HG03439 (cell line): ENCODE measurements around the gene EMID1.
"Not testable (repeated sequence)": the region's sequence is repeated elsewhere in the genome, so short reads cannot be mapped to it uniquely, and the experiment has no call there.

ENCODE experiments used
- ATAC-seq: cut with Tn5 transposase; IDR thresholded peaks from one replicate; pipeline ENCODE4 v1.9.1; 2021; ENCODE audit warnings: mild to moderate bottlenecking, moderate library complexity; ENCODE audit not compliant: unreplicated experiment

Gene EMID1

GRCh38 chr22:29226351-29226981 lies 20.8 kb downstream of the EMID1 start:
- no peak for ATAC-seq

- no peak for ATAC-seq
Measured at GRCh38 chr22:29230972-29231875, 25.5 kb downstream of the EMID1 start.

DNA sequence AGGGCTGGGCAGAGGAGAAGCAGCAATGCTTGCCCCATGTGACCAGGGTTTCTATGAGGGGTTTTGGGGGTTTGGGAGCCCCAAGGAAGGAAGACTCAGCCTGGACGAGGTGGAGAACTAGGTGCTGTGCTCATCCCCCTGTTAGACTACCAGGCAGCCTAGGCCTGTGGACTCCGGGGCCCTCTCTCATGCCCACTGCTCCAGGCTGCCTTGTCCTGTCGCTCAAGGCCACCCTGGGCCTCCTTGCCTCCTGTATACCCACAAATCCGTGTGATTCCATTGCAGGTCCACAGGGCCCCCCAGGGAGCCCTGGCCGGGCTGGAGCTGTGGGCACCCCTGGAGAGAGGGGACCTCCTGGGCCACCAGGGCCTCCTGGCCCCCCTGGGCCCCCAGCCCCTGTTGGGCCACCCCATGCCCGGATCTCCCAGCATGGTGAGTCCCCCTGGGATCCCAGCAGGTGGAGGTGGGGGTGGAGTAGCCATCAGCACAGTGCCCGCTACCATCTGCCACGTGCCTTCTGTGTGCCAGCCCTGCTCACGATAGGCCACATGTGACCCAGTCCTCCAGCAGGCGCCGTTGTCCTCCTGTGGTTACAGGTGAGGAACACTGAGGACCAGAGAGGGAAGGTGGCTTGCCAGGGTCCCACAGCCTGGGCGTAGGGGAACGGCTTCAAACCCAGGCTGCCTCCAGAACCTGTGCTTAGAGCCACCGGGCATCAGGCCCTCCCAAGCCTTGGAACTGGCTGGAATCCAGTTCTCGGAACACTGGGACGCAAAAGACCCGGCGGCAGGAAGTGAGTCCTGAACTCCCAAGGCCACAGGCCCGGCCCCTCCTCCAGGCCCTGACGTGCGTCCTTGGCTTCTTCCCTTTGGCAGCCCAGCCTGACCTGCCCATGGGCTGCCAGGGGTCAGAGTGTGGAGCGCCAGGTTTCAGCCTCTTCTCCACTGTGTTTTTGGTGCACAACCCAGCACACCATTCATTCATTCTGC lies 26.6 kb downstream of the EMID1 start:
- ATAC-seq = no peak

DNA sequence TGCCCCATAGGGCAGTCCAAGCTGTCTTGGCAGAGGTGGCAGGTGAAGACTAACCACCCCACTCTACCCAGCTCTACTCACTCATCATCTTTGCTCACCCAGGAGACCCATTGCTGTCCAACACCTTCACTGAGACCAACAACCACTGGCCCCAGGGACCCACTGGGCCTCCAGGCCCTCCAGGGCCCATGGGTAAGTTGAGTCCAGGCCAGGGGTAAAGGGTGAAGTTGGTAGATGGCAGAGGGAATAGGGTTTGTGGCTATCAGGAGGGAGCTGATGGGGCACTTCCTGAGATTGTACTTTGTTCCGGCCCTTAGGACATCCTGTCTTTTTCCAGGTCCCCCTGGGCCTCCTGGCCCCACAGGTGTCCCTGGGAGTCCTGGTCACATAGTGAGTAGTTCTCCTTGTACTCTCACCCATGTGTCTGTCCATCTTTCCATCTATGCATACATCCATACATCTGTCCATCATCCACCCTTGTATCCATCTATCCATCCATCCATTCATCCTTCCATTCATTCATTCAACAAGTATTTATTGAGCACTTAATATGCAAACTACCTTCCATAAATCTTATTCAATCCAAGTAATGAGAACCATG lies 27.7 kb downstream of the EMID1 start:
- ATAC-seq = no peak

DNA sequence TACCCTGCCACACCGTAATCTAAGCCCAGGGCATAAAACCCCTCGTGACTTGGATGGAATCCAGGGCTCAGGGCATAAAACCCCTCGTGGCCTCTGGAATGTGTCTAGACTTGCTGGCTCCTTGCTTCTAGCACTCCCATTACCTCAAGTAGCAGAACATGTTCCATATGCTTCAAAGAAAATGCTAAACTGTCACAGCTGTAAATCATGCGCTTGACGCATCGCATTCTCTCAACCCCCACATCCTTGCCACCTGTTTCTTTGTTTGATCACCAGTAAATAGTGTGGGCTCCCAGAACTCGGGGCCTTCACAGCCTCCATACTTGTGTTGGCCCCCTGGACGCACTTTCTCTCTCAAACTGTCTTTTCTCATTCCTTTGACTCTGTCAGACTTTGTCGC lies 34.8 kb downstream of the EMID1 start:
- not testable (repeated sequence) for ATAC-seq

GRCh38 chr22:29243874-29244446 lies 38.3 kb downstream of the EMID1 start:
- ATAC-seq = no peak

DNA sequence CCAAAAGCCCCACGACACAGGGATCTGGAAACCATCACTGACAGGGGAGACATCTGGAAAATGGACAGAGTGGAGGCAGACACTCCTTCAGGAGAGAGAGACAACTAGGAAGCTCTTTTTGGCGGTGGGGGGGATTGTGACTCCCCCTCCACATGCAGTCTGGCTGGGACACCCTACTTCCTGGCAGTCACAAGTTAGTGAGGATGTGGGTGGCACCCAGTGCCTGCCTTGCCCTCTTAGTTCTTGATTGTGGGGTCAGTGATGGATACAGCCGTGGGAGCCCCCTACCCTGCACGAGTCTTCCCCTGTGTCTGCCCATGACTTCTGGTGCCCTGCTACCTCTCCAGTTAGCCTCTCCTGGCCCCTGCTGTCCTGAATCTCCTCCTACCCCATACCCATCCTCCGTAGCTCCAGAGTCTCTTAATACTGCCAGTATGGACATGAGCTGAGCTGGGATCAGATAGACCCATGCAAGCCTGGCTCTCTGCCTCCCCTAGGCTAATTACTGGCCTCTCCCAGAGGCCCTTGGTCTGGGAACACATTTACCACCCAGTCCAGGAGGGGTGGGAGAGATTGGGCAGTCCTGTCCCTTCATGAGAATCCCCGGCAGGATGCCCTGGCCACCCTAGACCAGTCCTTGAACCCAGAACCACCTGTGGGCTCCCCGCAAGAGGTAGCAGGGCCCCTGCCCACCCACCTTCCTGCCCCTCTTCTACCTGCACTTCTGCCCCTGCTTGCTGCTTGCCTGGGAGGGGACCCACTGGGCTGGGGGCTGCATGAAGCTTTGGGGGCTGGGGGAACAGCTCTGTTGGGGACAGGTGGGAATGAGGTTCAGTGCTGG lies 39.3 kb downstream of the EMID1 start:
- no peak for ATAC-seq

GRCh38 chr22:29245626-29246385 lies 40.1 kb downstream of the EMID1 start:
- peak; percentile 54 for ATAC-seq

DNA sequence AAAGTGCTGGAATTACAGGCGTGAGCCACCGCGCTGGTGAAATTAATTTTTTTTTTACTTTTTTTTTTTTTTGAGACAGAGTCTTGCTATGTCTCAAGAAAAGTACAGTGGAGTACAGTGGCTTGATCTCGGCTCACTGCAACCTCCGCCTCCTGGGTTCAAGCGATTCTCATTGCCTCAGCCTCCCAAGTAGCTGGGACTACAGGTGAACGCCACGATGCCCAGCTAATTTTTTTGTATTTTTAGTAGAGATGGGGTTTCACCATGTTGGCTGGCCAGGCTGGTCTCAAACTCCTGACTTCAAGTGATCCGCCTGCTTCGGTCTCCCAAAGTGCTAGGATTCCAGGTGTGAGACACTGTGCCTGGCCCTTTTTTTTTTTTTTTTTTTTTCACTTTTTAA lies 42.2 kb downstream of the EMID1 start:
- not testable (repeated sequence) for ATAC-seq

GRCh38 chr22:29251265-29251664 lies 45.6 kb downstream of the EMID1 start:
- no peak for ATAC-seq

DNA sequence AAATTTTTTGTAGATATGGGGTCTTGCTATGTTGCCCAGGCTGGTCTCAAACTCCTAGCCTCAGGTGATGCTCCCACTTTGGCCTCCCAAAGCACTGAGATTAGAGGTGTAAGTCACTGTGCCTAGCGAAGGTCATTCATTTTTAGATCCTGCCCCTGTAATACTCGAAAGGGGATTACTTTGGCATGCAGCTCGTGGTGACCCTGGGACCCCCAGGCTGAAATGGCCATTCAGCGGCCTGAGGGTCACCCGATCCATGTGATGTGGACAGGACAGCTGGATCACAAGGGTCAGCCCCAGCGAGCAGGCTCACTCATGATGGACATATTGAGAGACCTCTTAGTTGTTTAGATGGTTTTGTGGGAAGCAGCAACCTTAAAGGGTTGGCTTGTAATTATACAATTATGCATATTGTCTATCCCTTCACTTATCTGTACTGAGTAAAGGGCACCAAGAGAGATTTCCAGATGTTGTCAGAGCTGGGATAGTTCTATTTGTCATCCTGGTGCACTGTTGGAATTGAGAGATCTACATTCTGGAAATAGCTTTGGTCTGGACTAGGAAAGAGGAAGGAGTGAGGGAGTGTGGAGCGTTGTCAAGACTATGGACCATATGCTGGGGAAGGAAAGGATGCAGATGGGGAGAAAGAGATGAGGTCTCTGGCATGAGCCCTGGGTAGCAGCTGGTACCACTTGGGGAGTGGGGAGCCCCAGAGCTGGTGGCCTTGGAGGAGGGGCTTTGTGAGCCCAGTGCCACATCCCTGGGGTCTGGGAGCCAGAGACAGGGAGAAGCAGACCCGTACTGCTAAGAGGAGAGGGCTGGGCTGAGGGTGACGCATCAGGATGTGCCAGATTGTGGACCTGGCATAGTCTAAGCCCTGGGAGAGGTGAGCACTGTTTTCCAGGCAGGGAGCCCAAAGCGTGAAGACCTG lies 46.5 kb downstream of the EMID1 start:
- ATAC-seq = no peak

GRCh38 chr22:29253561-29254285 lies 48.0 kb downstream of the EMID1 start:
- ATAC-seq = no peak

DNA sequence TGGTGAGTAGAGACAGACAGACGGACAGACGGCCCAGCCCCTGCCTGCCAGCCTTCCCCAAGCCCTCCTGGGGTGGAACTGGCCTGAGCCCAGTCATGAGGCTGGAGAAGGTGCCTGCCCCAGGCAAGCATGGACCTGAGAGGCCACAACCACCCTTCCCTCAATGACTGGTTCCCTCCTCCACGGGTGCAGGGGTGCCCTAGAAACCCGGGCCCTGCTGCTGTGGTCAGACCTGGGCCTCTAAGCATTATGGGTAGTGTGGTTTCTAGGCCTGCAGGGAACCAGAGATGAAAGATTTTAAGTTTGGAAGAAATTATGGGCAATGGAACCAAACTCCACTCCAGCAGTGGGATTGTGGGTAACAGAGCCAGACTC lies 48.6 kb downstream of the EMID1 start:
- no peak for ATAC-seq

DNA sequence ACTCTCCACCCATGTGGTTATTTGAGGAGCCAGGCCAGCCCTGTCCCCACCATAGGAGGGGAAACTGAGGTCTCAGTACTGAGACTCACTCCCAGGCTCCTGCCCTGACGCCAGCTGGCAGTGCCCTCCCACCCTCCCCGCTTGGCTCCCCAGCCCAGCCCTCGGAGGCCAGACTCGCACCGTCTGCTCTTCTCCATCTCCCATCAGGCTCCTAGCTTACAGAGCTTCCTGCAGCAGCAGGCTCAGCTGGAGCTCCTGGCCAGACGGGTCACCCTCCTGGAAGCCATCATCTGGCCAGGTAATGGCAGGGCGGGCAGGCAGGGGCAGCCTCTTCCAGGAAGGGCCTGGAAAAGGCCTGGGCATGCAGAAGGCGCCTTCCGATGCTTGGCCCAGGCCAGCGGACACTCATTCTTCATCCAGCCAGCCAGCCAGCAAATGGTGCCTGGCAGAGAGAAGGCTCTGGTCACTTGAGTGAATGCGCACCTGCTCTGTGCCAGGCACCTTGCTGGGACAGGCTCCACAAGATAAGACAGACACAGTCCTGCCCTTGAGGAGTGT lies 49.4 kb downstream of the EMID1 start:
- ATAC-seq = no peak

- no peak for ATAC-seq
Measured at GRCh38 chr22:29256606-29257325, 51.1 kb downstream of the EMID1 start.

- no peak for ATAC-seq
Measured at GRCh38 chr22:29257751-29258181, 52.1 kb downstream of the EMID1 start.
